ENCODE results near the gene CNPPD1.

The CNPPD1 gene

GRCh38 chr2:219214786-219215185, 38.1 kb upstream of the CNPPD1 start:
- no peak for DNase-seq
- no peak overlapping the region for H3K4me3 ChIP-seq (ENCODE audit: low read depth, low read length)
- TF ChIP-seq, protein P1, sequence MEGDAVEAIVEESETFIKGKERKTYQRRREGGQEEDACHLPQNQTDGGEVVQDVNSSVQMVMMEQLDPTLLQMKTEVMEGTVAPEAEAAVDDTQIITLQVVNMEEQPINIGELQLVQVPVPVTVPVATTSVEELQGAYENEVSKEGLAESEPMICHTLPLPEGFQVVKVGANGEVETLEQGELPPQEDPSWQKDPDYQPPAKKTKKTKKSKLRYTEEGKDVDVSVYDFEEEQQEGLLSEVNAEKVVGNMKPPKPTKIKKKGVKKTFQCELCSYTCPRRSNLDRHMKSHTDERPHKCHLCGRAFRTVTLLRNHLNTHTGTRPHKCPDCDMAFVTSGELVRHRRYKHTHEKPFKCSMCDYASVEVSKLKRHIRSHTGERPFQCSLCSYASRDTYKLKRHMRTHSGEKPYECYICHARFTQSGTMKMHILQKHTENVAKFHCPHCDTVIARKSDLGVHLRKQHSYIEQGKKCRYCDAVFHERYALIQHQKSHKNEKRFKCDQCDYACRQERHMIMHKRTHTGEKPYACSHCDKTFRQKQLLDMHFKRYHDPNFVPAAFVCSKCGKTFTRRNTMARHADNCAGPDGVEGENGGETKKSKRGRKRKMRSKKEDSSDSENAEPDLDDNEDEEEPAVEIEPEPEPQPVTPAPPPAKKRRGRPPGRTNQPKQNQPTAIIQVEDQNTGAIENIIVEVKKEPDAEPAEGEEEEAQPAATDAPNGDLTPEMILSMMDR (IDR thresholded peaks at IDR 0.05; ENCODE audit: low read depth, low read length) = no peak
- peaks cover 5% of the 10 kb centered on the region for H3K4me1 ChIP-seq
- peaks cover 69% of the 10 kb centered on the region for H3K36me3 ChIP-seq
- no peaks in the 10 kb centered on the region for H3K27me3 ChIP-seq
- H3K9me3 ChIP-seq = no peaks in the 10 kb centered on the region

GRCh38 chr2:219214141-219214540, 37.4 kb upstream of the CNPPD1 start:
- Histone ChIP-seq H3K36me3 (peaks cover 67% of the 10 kb centered on the region), H3K27me3 (no peaks in the 10 kb centered on the region), H3K9me3 (no peaks in the 10 kb centered on the region), H3K4me3 (ENCODE audit: low read depth, low read length) (no peak overlapping the region), H3K4me1 (peaks cover 2% of the 10 kb centered on the region)
- TF ChIP-seq, protein P1 (IDR thresholded peaks at IDR 0.05; ENCODE audit: low read depth, low read length) = no peak
- DNase-seq = no peak

- no peak for DNase-seq
- peaks cover 68% of the 10 kb centered on the region for H3K36me3 ChIP-seq
- no peak overlapping the region for H3K4me3 ChIP-seq (ENCODE audit: low read depth, low read length)
- no peaks in the 10 kb centered on the region for H3K9me3 ChIP-seq
- TF ChIP-seq, protein P1 (IDR thresholded peaks at IDR 0.05; ENCODE audit: low read depth, low read length) = no peak
- no peaks in the 10 kb centered on the region for H3K27me3 ChIP-seq
- no peaks in the 10 kb centered on the region; the same call in 1 of the 2 replicates for H3K4me1 ChIP-seq
Measured at GRCh38 chr2:219213486-219214071, 36.9 kb upstream of the CNPPD1 start.

- no peak for DNase-seq
- Histone ChIP-seq H3K27me3 (no peaks in the 10 kb centered on the region), H3K4me1 (peaks cover 4% of the 10 kb centered on the region), H3K9me3 (no peaks in the 10 kb centered on the region), H3K36me3 (peaks cover 68% of the 10 kb centered on the region), H3K4me3 (ENCODE audit: low read depth, low read length) (no peak overlapping the region)
- TF ChIP-seq, protein P1 (IDR thresholded peaks at IDR 0.05; ENCODE audit: low read depth, low read length) = no peak
Measured at GRCh38 chr2:219213026-219213415, 36.3 kb upstream of the CNPPD1 start.

DNA sequence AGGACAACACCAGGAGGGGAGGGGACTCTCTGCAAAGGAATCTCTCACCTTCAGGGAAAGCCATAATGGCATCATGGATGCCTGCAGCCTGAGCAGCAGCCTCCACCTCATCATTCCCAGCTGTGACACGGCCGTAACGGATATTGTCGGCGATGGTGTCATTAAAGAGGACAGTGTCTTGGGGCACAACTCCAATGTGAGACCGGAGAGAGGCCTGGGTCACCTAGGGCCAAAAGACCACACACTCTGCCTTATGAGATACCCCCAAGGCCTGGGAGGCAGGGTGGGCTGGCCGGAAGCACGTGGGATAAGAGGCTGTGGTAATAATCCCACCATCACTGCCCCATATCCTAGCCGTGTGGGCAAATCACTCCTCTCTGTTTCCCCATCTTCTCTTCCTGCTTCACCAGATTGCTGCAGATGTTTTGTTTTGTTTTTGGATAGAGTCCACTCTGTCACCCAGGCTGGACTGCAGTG, 34.2 kb upstream of the CNPPD1 start:
- Histone ChIP-seq H3K4me1 (peaks cover 11% of the 10 kb centered on the region), H3K4me3 (ENCODE audit: low read depth, low read length) (no peak overlapping the region), H3K27me3 (no peaks in the 10 kb centered on the region), H3K36me3 (peaks cover 60% of the 10 kb centered on the region), H3K9me3 (no peaks in the 10 kb centered on the region)
- no peak for DNase-seq
- TF ChIP-seq, protein P1 (IDR thresholded peaks at IDR 0.05; ENCODE audit: low read depth, low read length) = no peak

DNA sequence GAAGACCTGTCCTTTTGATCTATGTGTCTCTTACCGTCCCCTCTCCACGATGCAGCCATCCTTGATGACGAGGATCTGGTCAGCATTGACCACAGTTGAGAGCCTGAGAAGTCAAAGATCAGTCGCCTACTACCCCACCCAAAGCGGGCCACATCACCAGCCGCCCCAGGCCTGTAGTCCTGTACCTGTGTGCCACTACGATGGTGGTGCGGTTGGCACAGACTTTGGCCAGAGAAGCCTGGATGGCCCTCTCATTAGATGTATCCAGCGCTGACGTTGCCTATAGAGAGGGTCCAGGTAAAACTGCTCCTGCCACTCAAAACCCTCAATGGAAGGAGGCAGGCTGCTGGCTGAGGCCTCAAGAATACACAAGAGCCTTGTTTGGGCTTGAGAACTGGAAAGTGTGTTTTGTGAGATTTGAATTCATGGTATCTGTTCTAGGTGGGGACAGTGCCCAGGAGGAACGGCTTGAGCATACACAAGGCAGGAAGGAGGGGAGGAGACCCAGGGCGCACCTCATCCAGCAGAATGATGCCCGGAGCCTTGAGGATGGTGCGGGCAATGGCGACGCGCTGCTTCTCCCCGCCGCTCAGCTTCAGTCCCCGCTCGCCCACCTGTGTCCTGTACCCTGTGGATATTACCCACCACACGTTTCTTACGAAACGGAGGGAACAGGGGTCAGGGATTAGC, 33.6 kb upstream of the CNPPD1 start:
- TF ChIP-seq, protein P1 (IDR thresholded peaks at IDR 0.05; ENCODE audit: low read depth, low read length) = no peak
- DNase-seq = no peak
- Histone ChIP-seq H3K4me3 (ENCODE audit: low read depth, low read length) (no peak overlapping the region), H3K4me1 (peaks cover 11% of the 10 kb centered on the region), H3K36me3 (peaks cover 54% of the 10 kb centered on the region), H3K27me3 (no peaks in the 10 kb centered on the region), H3K9me3 (no peaks in the 10 kb centered on the region)
